ENCODE results near the gene IL13RA1. TPM values are rescaled to one million over a fixed set of nuclear protein-coding genes. Genes with fewer than 3 reads are reported as not detected.
"Not testable (repeated sequence)": the region's sequence is repeated elsewhere in the genome, so short reads cannot be mapped to it uniquely, and the experiment has no call there.

IL13RA1 gene
- total RNA-seq, 1 experiment from 2014 or later: 0.93 TPM

- Histone ChIP-seq H3K9me3 (ENCODE audit: low read length) (no peaks in the 10 kb centered on the region), H3K9me2 (replicated peaks; ENCODE audit: insufficient read depth, low read length) (no peaks in the 10 kb centered on the region), H4K20me1 (ENCODE audit: insufficient read depth, low read depth, low read length) (no peaks in the 10 kb centered on the region), H3K36me3 (ENCODE audit: insufficient read depth, low read length) (no peaks in the 10 kb centered on the region), H3K4me3 (ENCODE audit: low read length) (no peak overlapping the region), H3K4me2 (ENCODE audit: low read depth, low read length, poor library complexity, severe bottlenecking) (no peak overlapping the region), H2AFZ (ENCODE audit: low read length) (no peak overlapping the region), H3K79me2 (ENCODE audit: low read length) (no peaks in the 10 kb centered on the region), H3K27ac (ENCODE audit: low read length) (no peak overlapping the region), H3K4me1 (ENCODE audit: low read length) (no peaks in the 10 kb centered on the region), H3K27me3 (ENCODE audit: low read length) (no peaks in the 10 kb centered on the region), H3K9ac (ENCODE audit: low read length) (no peak overlapping the region)
- no peak for DNase-seq
Observed at GRCh38 chrX:118702741-118703140, 24.7 kb upstream of the IL13RA1 start.

DNA sequence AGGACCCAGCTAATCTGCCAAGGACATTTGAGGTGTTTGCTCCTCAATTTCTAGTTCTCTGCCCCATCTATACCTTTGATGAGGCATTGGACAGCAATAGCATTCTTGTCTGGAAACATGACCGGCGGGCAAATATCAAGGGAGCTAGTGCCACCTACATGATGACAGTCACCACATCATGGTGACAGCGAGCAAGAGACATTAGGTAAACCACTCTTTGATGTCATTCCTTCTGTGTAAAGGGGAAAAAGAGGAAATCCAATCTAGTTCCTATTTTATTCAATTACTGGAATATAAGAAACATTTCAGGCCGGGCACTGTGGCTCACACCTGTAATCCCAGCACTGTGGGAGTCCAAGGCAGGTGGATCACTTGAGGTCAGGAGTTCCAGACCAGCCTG, 20.7 kb upstream of the IL13RA1 start:
- no peak overlapping the region for H3K4me3 ChIP-seq (ENCODE audit: low read length)
- H2AFZ ChIP-seq (ENCODE audit: low read length): no peak overlapping the region

GRCh38 chrX:118714521-118714920, 12.9 kb upstream of the IL13RA1 start:
- H3K4me2 ChIP-seq (ENCODE audit: low read depth, low read length, poor library complexity, severe bottlenecking): no peak overlapping the region
- no peak overlapping the region for H3K4me3 ChIP-seq (ENCODE audit: low read length)
- peaks cover 9% of the 10 kb centered on the region for H3K4me1 ChIP-seq (ENCODE audit: low read length)
- H2AFZ ChIP-seq (ENCODE audit: low read length): no peak overlapping the region
- H3K9me3 ChIP-seq (ENCODE audit: low read length): no peaks in the 10 kb centered on the region
- no peak overlapping the region for H3K27ac ChIP-seq (ENCODE audit: low read length)
- no peaks in the 10 kb centered on the region for H4K20me1 ChIP-seq (ENCODE audit: insufficient read depth, low read depth, low read length)
- DNase-seq: no peak
- no peaks in the 10 kb centered on the region for H3K27me3 ChIP-seq (ENCODE audit: low read length)
- H3K36me3 ChIP-seq (ENCODE audit: insufficient read depth, low read length): no peaks in the 10 kb centered on the region
- no peaks in the 10 kb centered on the region for H3K79me2 ChIP-seq (ENCODE audit: low read length)
- no peak overlapping the region for H3K9ac ChIP-seq (ENCODE audit: low read length)
- no peaks in the 10 kb centered on the region for H3K9me2 ChIP-seq (replicated peaks; ENCODE audit: insufficient read depth, low read length)

More for the DNA sequence above, 20.7 kb upstream of the IL13RA1 start:
- no peak for DNase-seq
- Histone ChIP-seq H3K4me1 (ENCODE audit: low read length) (no peaks in the 10 kb centered on the region), H3K9ac (ENCODE audit: low read length) (no peak overlapping the region), H3K27ac (ENCODE audit: low read length) (no peak overlapping the region), H3K9me2 (replicated peaks; ENCODE audit: insufficient read depth, low read length) (no peaks in the 10 kb centered on the region), H3K9me3 (ENCODE audit: low read length) (no peaks in the 10 kb centered on the region), H3K79me2 (ENCODE audit: low read length) (no peaks in the 10 kb centered on the region), H4K20me1 (ENCODE audit: insufficient read depth, low read depth, low read length) (no peaks in the 10 kb centered on the region), H3K4me2 (ENCODE audit: low read depth, low read length, poor library complexity, severe bottlenecking) (no peak overlapping the region), H3K27me3 (ENCODE audit: low read length) (no peaks in the 10 kb centered on the region), H3K36me3 (ENCODE audit: insufficient read depth, low read length) (no peaks in the 10 kb centered on the region)

DNA sequence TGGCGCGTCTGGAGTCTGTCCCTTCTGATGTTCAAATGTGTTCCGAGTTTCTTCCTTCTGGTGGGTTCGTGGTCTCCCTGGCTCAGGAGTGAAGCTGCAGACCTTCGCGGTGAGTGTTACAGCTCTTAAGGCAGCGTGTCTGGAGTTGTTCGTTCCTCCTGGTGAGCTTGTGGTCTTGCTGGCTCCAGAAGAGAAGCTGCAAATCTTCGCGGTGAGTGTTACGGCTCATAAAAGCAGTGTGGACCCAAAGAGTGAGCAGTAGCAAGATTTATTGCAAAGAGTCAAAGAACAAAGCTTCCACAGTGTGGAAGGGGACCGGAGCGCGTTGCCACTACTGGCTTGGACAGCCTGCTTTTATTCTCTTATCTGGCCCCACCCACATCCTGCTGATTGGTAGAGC, 11.5 kb upstream of the IL13RA1 start:
- H3K4me2 ChIP-seq (ENCODE audit: low read depth, low read length, poor library complexity, severe bottlenecking); H3K4me3 ChIP-seq (ENCODE audit: low read length); H3K79me2 ChIP-seq (ENCODE audit: low read length); H3K4me1 ChIP-seq (ENCODE audit: low read length); H4K20me1 ChIP-seq (ENCODE audit: insufficient read depth, low read depth, low read length); H3K36me3 ChIP-seq (ENCODE audit: insufficient read depth, low read length); H3K9ac ChIP-seq (ENCODE audit: low read length); H3K27ac ChIP-seq (ENCODE audit: low read length); DNase-seq; H3K9me3 ChIP-seq (ENCODE audit: low read length); H3K27me3 ChIP-seq (ENCODE audit: low read length); H2AFZ ChIP-seq (ENCODE audit: low read length); H3K9me2 ChIP-seq (replicated peaks; ENCODE audit: insufficient read depth, low read length): not testable (repeated sequence)

GRCh38 chrX:118716833-118717232, 10.6 kb upstream of the IL13RA1 start:
- H3K9ac ChIP-seq (ENCODE audit: low read length); H2AFZ ChIP-seq (ENCODE audit: low read length); DNase-seq; H3K79me2 ChIP-seq (ENCODE audit: low read length); H3K4me1 ChIP-seq (ENCODE audit: low read length); H3K9me2 ChIP-seq (replicated peaks; ENCODE audit: insufficient read depth, low read length); H3K27ac ChIP-seq (ENCODE audit: low read length); H3K4me2 ChIP-seq (ENCODE audit: low read depth, low read length, poor library complexity, severe bottlenecking); H3K27me3 ChIP-seq (ENCODE audit: low read length); H3K36me3 ChIP-seq (ENCODE audit: insufficient read depth, low read length); H3K4me3 ChIP-seq (ENCODE audit: low read length); H4K20me1 ChIP-seq (ENCODE audit: insufficient read depth, low read depth, low read length); H3K9me3 ChIP-seq (ENCODE audit: low read length): not testable (repeated sequence)

GRCh38 chrX:118717678-118718391, 9.6 kb upstream of the IL13RA1 start:
- Histone ChIP-seq H3K4me2 (ENCODE audit: low read depth, low read length, poor library complexity, severe bottlenecking) (no peak overlapping the region), H3K36me3 (ENCODE audit: insufficient read depth, low read length) (no peaks in the 10 kb centered on the region), H3K9ac (ENCODE audit: low read length) (no peak overlapping the region), H3K79me2 (ENCODE audit: low read length) (no peaks in the 10 kb centered on the region), H3K9me3 (ENCODE audit: low read length) (no peaks in the 10 kb centered on the region), H3K4me3 (ENCODE audit: low read length) (no peak overlapping the region), H3K4me1 (ENCODE audit: low read length) (peaks cover 9% of the 10 kb centered on the region), H3K27me3 (ENCODE audit: low read length) (no peaks in the 10 kb centered on the region), H4K20me1 (ENCODE audit: insufficient read depth, low read depth, low read length) (no peaks in the 10 kb centered on the region), H3K27ac (ENCODE audit: low read length) (no peak overlapping the region), H3K9me2 (replicated peaks; ENCODE audit: insufficient read depth, low read length) (no peaks in the 10 kb centered on the region), H2AFZ (ENCODE audit: low read length) (no peak overlapping the region)
- DNase-seq: no peak

DNA sequence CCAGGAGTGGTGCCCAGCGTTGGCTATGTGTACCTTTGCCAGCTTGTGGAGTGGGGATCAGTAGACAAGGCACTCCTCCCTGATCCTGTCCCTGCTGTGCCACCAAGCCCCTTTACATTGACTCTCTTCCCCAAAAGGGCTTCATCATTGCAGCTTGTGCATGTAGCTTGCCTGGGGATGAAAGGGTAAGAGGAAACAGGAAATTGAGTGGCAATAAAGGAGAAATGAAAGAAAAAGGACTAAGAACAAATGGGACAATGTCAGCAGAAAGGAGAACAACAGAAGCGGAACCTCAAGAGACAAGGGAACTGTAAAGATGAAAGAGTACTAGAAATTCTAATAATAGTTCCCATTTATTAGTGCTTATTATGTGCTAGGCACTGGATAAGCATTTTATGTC, 8.7 kb upstream of the IL13RA1 start:
- H3K79me2 ChIP-seq (ENCODE audit: low read length): no peaks in the 10 kb centered on the region
- H3K9me3 ChIP-seq (ENCODE audit: low read length): no peaks in the 10 kb centered on the region
- no peaks in the 10 kb centered on the region for H3K27me3 ChIP-seq (ENCODE audit: low read length)
- H3K27ac ChIP-seq (ENCODE audit: low read length): no peak overlapping the region
- no peaks in the 10 kb centered on the region for H3K36me3 ChIP-seq (ENCODE audit: insufficient read depth, low read length)
- no peak overlapping the region for H3K9ac ChIP-seq (ENCODE audit: low read length)
- H3K9me2 ChIP-seq (replicated peaks; ENCODE audit: insufficient read depth, low read length): no peaks in the 10 kb centered on the region
- H2AFZ ChIP-seq (ENCODE audit: low read length): no peak overlapping the region
- peaks cover 9% of the 10 kb centered on the region for H3K4me1 ChIP-seq (ENCODE audit: low read length)
- no peaks in the 10 kb centered on the region for H4K20me1 ChIP-seq (ENCODE audit: insufficient read depth, low read depth, low read length)
- H3K4me3 ChIP-seq (ENCODE audit: low read length): no peak overlapping the region
- no peak overlapping the region for H3K4me2 ChIP-seq (ENCODE audit: low read depth, low read length, poor library complexity, severe bottlenecking)
- no peak for DNase-seq

- Histone ChIP-seq H3K4me3 (ENCODE audit: low read length) (no peak overlapping the region), H3K27ac (ENCODE audit: low read length) (no peak overlapping the region), H4K20me1 (ENCODE audit: insufficient read depth, low read depth, low read length) (no peaks in the 10 kb centered on the region), H3K27me3 (ENCODE audit: low read length) (no peaks in the 10 kb centered on the region), H3K4me2 (ENCODE audit: low read depth, low read length, poor library complexity, severe bottlenecking) (no peak overlapping the region), H3K4me1 (ENCODE audit: low read length) (peaks cover 9% of the 10 kb centered on the region), H3K36me3 (ENCODE audit: insufficient read depth, low read length) (no peaks in the 10 kb centered on the region), H2AFZ (ENCODE audit: low read length) (no peak overlapping the region), H3K9ac (ENCODE audit: low read length) (no peak overlapping the region), H3K79me2 (ENCODE audit: low read length) (no peaks in the 10 kb centered on the region), H3K9me3 (ENCODE audit: low read length) (no peaks in the 10 kb centered on the region), H3K9me2 (replicated peaks; ENCODE audit: insufficient read depth, low read length) (no peaks in the 10 kb centered on the region)
- no peak for DNase-seq
Observed at GRCh38 chrX:118720058-118720707, 7.2 kb upstream of the IL13RA1 start.
